ENCODE data around the gene PTPRD. TPM values are rescaled to one million over a fixed set of nuclear protein-coding genes. Genes with fewer than 3 reads are reported as not detected.

The PTPRD gene
- total RNA-seq, 1 experiment from 2014 or later, result 1.8 TPM

- no peak for DNase-seq
- intact Hi-C loops (cut with micrococcal nuclease; ENCODE audit: unreplicated experiment), result no loop called here
- no peaks in the 10 kb centered on the region for H3K36me3 Mint-ChIP-seq (ENCODE audit: insufficient read depth, unreplicated experiment)
- no peaks in the 10 kb centered on the region for H3K4me1 Mint-ChIP-seq (ENCODE audit: low read depth, unreplicated experiment)
- H3K27me3 Mint-ChIP-seq (ENCODE audit: unreplicated experiment), result no peaks in the 10 kb centered on the region
- no TSS peak for BruUV-seq (replicated peaks)
- peaks cover 3% of the 10 kb centered on the region for H3K9me3 Mint-ChIP-seq (ENCODE audit: low read depth, unreplicated experiment)
- H3K27ac Mint-ChIP-seq (ENCODE audit: unreplicated experiment), result no peak overlapping the region
- no peak overlapping the region for H3K4me3 Mint-ChIP-seq (ENCODE audit: low read depth, unreplicated experiment)
- TF ChIP-seq CTCF (IDR thresholded peaks at IDR 0.05; ENCODE audit: unreplicated experiment), result no peak
- CTCF ChIA-PET, result no interaction called here
Measured at GRCh38 chr9:9819886-9820285, 792.9 kb downstream of the PTPRD start.

- no peak for DNase-seq
- H3K9me3 Mint-ChIP-seq (ENCODE audit: low read depth, unreplicated experiment), result no peaks in the 10 kb centered on the region
- no peaks in the 10 kb centered on the region for H3K36me3 Mint-ChIP-seq (ENCODE audit: insufficient read depth, unreplicated experiment)
- CTCF ChIA-PET, result no interaction called here
- no peak overlapping the region for H3K27ac Mint-ChIP-seq (ENCODE audit: unreplicated experiment)
- H3K4me1 Mint-ChIP-seq (ENCODE audit: low read depth, unreplicated experiment), result no peaks in the 10 kb centered on the region
- no TSS peak for BruUV-seq (replicated peaks)
- H3K27me3 Mint-ChIP-seq (ENCODE audit: unreplicated experiment), result no peaks in the 10 kb centered on the region
- intact Hi-C loops (cut with micrococcal nuclease; ENCODE audit: unreplicated experiment), result no loop called here
- H3K4me3 Mint-ChIP-seq (ENCODE audit: low read depth, unreplicated experiment), result no peak overlapping the region
- TF ChIP-seq CTCF (IDR thresholded peaks at IDR 0.05; ENCODE audit: unreplicated experiment), result no peak
Measured at GRCh38 chr9:9817176-9817575, 795.6 kb downstream of the PTPRD start.

- no peaks in the 10 kb centered on the region for H3K9me3 Mint-ChIP-seq (ENCODE audit: low read depth, unreplicated experiment)
- intact Hi-C loops (cut with micrococcal nuclease; ENCODE audit: unreplicated experiment), result loop anchor here (10.0 kb wide), 1 partner anchor 299 kb away; no protein-coding TSS in a partner anchor
- H3K36me3 Mint-ChIP-seq (ENCODE audit: insufficient read depth, unreplicated experiment), result no peaks in the 10 kb centered on the region
- H3K27ac Mint-ChIP-seq (ENCODE audit: unreplicated experiment), result no peak overlapping the region
- H3K4me1 Mint-ChIP-seq (ENCODE audit: low read depth, unreplicated experiment), result no peaks in the 10 kb centered on the region
- H3K27me3 Mint-ChIP-seq (ENCODE audit: unreplicated experiment), result no peaks in the 10 kb centered on the region
- TF ChIP-seq CTCF (IDR thresholded peaks at IDR 0.05; ENCODE audit: unreplicated experiment), result no peak
- no peak for DNase-seq
- BruUV-seq (replicated peaks), result no TSS peak
- H3K4me3 Mint-ChIP-seq (ENCODE audit: low read depth, unreplicated experiment), result no peak overlapping the region
- CTCF ChIA-PET, result no interaction called here
Measured at GRCh38 chr9:9804109-9804508, 808.7 kb downstream of the PTPRD start.

GRCh38 chr9:9799287-9799686, 813.5 kb downstream of the PTPRD start:
- H3K9me3 Mint-ChIP-seq (ENCODE audit: low read depth, unreplicated experiment), result no peaks in the 10 kb centered on the region
- H3K4me3 Mint-ChIP-seq (ENCODE audit: low read depth, unreplicated experiment), result no peak overlapping the region
- no peaks in the 10 kb centered on the region for H3K36me3 Mint-ChIP-seq (ENCODE audit: insufficient read depth, unreplicated experiment)
- intact Hi-C loops (cut with micrococcal nuclease; ENCODE audit: unreplicated experiment), result no loop called here
- DNase-seq, result no peak
- TF ChIP-seq CTCF (IDR thresholded peaks at IDR 0.05; ENCODE audit: unreplicated experiment), result no peak
- H3K27ac Mint-ChIP-seq (ENCODE audit: unreplicated experiment), result no peak overlapping the region
- CTCF ChIA-PET, result no interaction called here
- no peaks in the 10 kb centered on the region for H3K27me3 Mint-ChIP-seq (ENCODE audit: unreplicated experiment)
- BruUV-seq (replicated peaks), result no TSS peak
- H3K4me1 Mint-ChIP-seq (ENCODE audit: low read depth, unreplicated experiment), result no peaks in the 10 kb centered on the region

All from Calu3 (cell line).